K562 (cell line): ENCODE measurements around the gene PRMT3. TPM values are rescaled to one million over a fixed set of nuclear protein-coding genes. Genes with fewer than 3 reads are reported as not detected.
"Not testable (repeated sequence)": the region's sequence is repeated elsewhere in the genome, so short reads cannot be mapped to it uniquely, and the experiment has no call there.

Source experiments
- ATAC-seq: fragments of 200-7000 bp; cut with Tn5 transposase; 3 replicates; pipeline ENCODE4 v1.9.1; 2020; ENCODE audit warnings: moderate library complexity
- BruUV-seq: library from RNA; stranded (reverse); fragments of 400-500 nt; replicated peaks from 2 replicates; lab custom pipeline; 2021; lab: Mats Ljungman, UMichigan
- CTCF ChIA-PET: fragments of 300-600 bp; formaldehyde crosslinking; extraction: SDS; loops from one replicate; lab custom pipeline; 2021; ENCODE audit warnings: low intra/inter-chr PET ratio; lab: Yijun Ruan, JAX
- POLR2A ChIA-PET: fragments of 300-600, 350-650 bp; sonication (Branson Sonifier 250); formaldehyde crosslinking; extraction: SDS; loops from one replicate; lab custom pipeline; 2021; ENCODE audit warnings: antibody characterized with exemption, inconsistent platforms; lab: Yijun Ruan, JAX
- DNase-seq, 4 experiments: peaks; one replicate each; pipeline versions ENCODE4 v3.0.0 to v3.0.0-alpha.2; 2011 to 2018; ENCODE audit warnings: low spot score in 3 of 4, mixed read lengths in 3 of 4; ENCODE audit errors: extremely low read depth in 1 of 4
- FAIRE-seq: peaks from 2 replicates; lab custom pipeline; 2011; peaks lifted over from hg19 to GRCh38; lab: Jason Lieb, UNC
- H2AFZ ChIP-seq: 2 replicates; pipeline ENCODE4 v1.6.0; 2011; ENCODE audit warnings: low read depth, low read length, control low read depth, inconsistent platforms
- H3K27ac ChIP-seq: fragments of 200-600 bp; 3 replicates; pipeline ENCODE4 v1.8.0; 2011; ENCODE audit warnings: low read depth, mild to moderate bottlenecking, control low read depth, inconsistent platforms, low read length, moderate library complexity, mixed read lengths; ENCODE audit errors: extremely low read depth
- H3K27me3 ChIP-seq, 2 experiments: fragments of 300-600 bp in 1 of 2; 2 replicates in 1 of 2; 3 replicates in 1 of 2; pipeline versions ENCODE4 v1.6.0 to v1.8.0; 2011; ENCODE audit warnings: inconsistent platforms in 2 of 2, low read length in 2 of 2, mild to moderate bottlenecking in 1 of 2, mixed read lengths in 1 of 2, moderate library complexity in 1 of 2; ENCODE audit not compliant: control insufficient read depth in 2 of 2, insufficient read depth in 2 of 2
- H3K36me3 ChIP-seq: fragments of 300-600 bp; 3 replicates; pipeline ENCODE4 v1.8.0; 2011; ENCODE audit warnings: mild to moderate bottlenecking, low read length, inconsistent platforms; ENCODE audit not compliant: control insufficient read depth, insufficient read depth
- H3K4me1 ChIP-seq, 2 experiments: fragments of 200-600 bp in 1 of 2; replicated peaks in 1 of 2; 2 replicates in 1 of 2; 3 replicates in 1 of 2; pipeline versions ENCODE4 v1.5.1 to v1.8.0; 2011; ENCODE audit warnings: inconsistent platforms in 2 of 2, low read length in 2 of 2, mild to moderate bottlenecking in 1 of 2, mixed read lengths in 1 of 2, moderate library complexity in 1 of 2; ENCODE audit not compliant: control insufficient read depth in 2 of 2, insufficient read depth in 2 of 2
- H3K4me2 ChIP-seq: 2 replicates; pipeline ENCODE4 v1.6.1; 2011; ENCODE audit warnings: low read length, control low read depth, inconsistent platforms, mixed read lengths; ENCODE audit not compliant: insufficient read depth
- H3K4me3 ChIP-seq: fragments of 200-600 bp; sonication (generic), shearing (Covaris generic); 2 replicates; pipeline ENCODE4 v1.5.1; 2016; ENCODE audit warnings: control low read depth, inconsistent platforms
- H3K79me2 ChIP-seq: fragments of 200-600 bp; 3 replicates; pipeline ENCODE4 v1.8.0; 2011; ENCODE audit warnings: low read length, inconsistent platforms; ENCODE audit not compliant: control insufficient read depth, insufficient read depth
- H3K9ac ChIP-seq, 2 experiments: 2 replicates each; pipeline versions ENCODE4 v1.6.0 to v1.6.1; 2011; ENCODE audit warnings: low read depth in 2 of 2, low read length in 2 of 2, control low read depth in 1 of 2, inconsistent platforms in 1 of 2, mild to moderate bottlenecking in 1 of 2, mixed read lengths in 1 of 2; ENCODE audit not compliant: insufficient read depth in 1 of 2
- H3K9me1 ChIP-seq: one replicate; pipeline ENCODE4 v1.6.0; 2011; ENCODE audit warnings: inconsistent platforms, mild to moderate bottlenecking, low read length, moderate library complexity; ENCODE audit not compliant: control insufficient read depth, insufficient read depth
- H3K9me3 ChIP-seq: replicated peaks from 2 replicates; pipeline ENCODE4 v1.5.1; 2011; ENCODE audit warnings: low read depth, low read length, inconsistent platforms; ENCODE audit not compliant: control insufficient read depth, insufficient read depth
- H4K20me1 ChIP-seq: replicated peaks from 2 replicates; pipeline ENCODE4 v1.6.1; 2011; ENCODE audit warnings: low read length, inconsistent platforms, mixed read lengths; ENCODE audit not compliant: control insufficient read depth, insufficient read depth
- MAFF ChIP-seq: IDR thresholded peaks from 2 replicates; pipeline ENCODE4 v1.6.1; 2012; ENCODE audit warnings: low read length, improper control_type of control experiment
- MYC ChIP-seq, 2 experiments: fragments of 250-450 bp in 1 of 2; sonication (Bioruptor Pico) in 1 of 2; IDR thresholded peaks; 2 replicates each; pipeline versions ENCODE4 v1.5.1 to v1.6.1; 2012 to 2021; ENCODE audit warnings: low read depth in 2 of 2, borderline replicate concordance in 1 of 2, improper control_type of control experiment in 1 of 2, low read length in 1 of 2, mild to moderate bottlenecking in 1 of 2, moderate library complexity in 1 of 2
- NEUROD1 ChIP-seq: fragments of 150-350 bp; IDR thresholded peaks from 2 replicates; pipeline ENCODE4 v1.6.1; 2014; ENCODE audit warnings: borderline replicate concordance, low read length, low read depth; ENCODE audit not compliant: partially characterized antibody
- NFE2L1 ChIP-seq: fragments of 450-650 bp; IDR thresholded peaks from 2 replicates; pipeline ENCODE4 v1.6.1; 2016; ENCODE audit warnings: missing genetic modification characterization, low read depth, mild to moderate bottlenecking, missing compliant biosample characterization, moderate library complexity, borderline replicate concordance
- NR1H2 ChIP-seq: sonication (generic); formaldehyde crosslinking; IDR thresholded peaks from 2 replicates; pipeline ENCODE4 v1.4.0; 2020; ENCODE audit warnings: mild to moderate bottlenecking, missing genetic modification reagents
- TBP ChIP-seq: optimal IDR thresholded peaks from 2 replicates; pipeline ENCODE3; 2011; ENCODE audit warnings: low read depth, low read length, improper control_type of control experiment
- WGBS: fragments of 100-300 bp; shearing (Covaris generic); methylation state at CpG from one replicate; pipeline ENCODE4 v1.1.6; 2016; ENCODE audit warnings: low coverage, mixed read lengths; ENCODE audit not compliant: insufficient coverage; ENCODE audit errors: missing lambda C conversion rate; 5-methylcytosine and 5-hydroxymethylcytosine counted together
- in situ Hi-C: fragments of 300-500 bp; cut with MboI; formaldehyde crosslinking; loops from 4 replicates; pipeline ENCODE4 v1.15.0; 2018; ENCODE audit warnings: inconsistent platforms, mixed read lengths
- intact Hi-C: fragments of 100-400 bp; cut with micrococcal nuclease; formaldehyde crosslinking; loops from 2 replicates; pipeline ENCODE4 v1.14.2; 2022
- polyA plus RNA-seq, 8 experiments: library from polyadenylated mRNA; depleted of rRNA in 4 of 8; stranded (reverse) in 5 of 8; unstranded in 3 of 8; fragments of >200 nt; fragmentation: Nextera tagmentation in 2 of 8; fragmentation: Illumina TruSeq in 1 of 8; extraction: Ambion mirVana in 2 of 8; extraction: Trizol in 1 of 8; gene quantifications; 2 replicates each; pipeline versions ENCODE4 v1.2.1 to v1.2.3, GENCODE V29; 2011 to 2014; ENCODE audit warnings: inconsistent platforms in 1 of 8, missing spikeins in 1 of 8
- total RNA-seq, 7 experiments: library from RNA; depleted of rRNA in 6 of 7; stranded (reverse); fragments of >200 nt in 6 of 7; fragmentation: Illumina TruSeq in 2 of 7; extraction: Trizol in 2 of 7; gene quantifications; 2 replicates each; pipeline versions ENCODE4 v1.2.1 to v1.2.3, GENCODE V29; 2011 to 2021; ENCODE audit warnings: low replicate concordance in 1 of 7
- TF ChIP-seq, protein P1 (sequence below): fragments of 450-650 bp; IDR thresholded peaks from 2 replicates; pipeline ENCODE4 v1.6.1; 2017; ENCODE audit warnings: antibody characterized with exemption, mild to moderate bottlenecking
- TF ChIP-seq, protein P2 (sequence below): fragments of 250-450 bp; sonication (Bioruptor Pico); IDR thresholded peaks from 2 replicates; pipeline ENCODE4 v1.5.0; 2021

The PRMT3 gene
- total and polyA plus RNA-seq, 9 of the 15 experiments (the other 6 are each of a cell fraction or from before 2014, with no cell fraction given), result 24.0 to 62.1 (median 44.7) TPM

GRCh38 chr11:20365465-20365864, 22.1 kb upstream of the PRMT3 start:
- CTCF ChIA-PET, in situ Hi-C loops: not testable (repeated sequence)

DNA sequence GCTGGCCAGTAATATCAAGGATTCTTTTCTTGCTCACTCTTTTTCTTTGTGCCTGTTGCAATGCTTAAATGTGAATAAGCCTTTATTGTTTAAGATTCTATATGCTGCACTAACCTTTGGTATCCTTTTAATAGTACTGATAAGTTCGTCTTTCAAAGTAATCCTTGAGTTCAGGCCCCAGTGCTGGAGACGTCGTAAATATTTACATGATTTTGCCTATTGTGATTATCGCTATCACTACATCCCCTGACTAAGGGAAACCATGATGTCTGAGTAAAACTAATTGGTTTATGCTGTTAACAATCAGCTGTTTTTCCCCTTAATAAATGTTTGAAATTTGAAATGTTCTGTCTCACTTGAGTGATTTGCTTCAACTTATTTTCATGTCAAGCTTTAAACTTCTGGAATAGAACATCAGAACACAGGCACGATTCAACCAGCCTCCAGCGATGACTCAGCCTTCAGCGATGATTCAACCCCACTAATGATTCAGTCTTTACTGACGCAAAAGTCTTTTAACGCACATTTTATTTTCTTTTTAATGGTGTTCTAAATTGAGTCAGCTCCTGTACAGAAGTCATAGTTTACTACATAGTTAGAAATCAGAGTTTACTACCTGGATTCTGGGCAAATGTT, 20.1 kb upstream of the PRMT3 start:
- H3K79me2 ChIP-seq, result peaks cover 33% of the 10 kb centered on the region
- peaks cover 17 to 59% of the 10 kb centered on the region in 2 experiments for H3K4me1 ChIP-seq
- peak; percentile 85 for FAIRE-seq
- TF ChIP-seq MYC (IDR thresholded peaks at IDR 0.05; ENCODE audit: low read depth, low read length) (0 out of 2 replicates have a peak, but pooled peaks have one; percentile 21), MYC (CRISPR knock-in tag; IDR thresholded peaks at IDR 0.05; ENCODE audit: borderline replicate concordance, low read depth) (no peak), NEUROD1 (peak; percentile 56), NFE2L1 (tag) (peak; percentile 25; the same call in 1 of the 2 replicates), MAFF (peak; percentile 81), NR1H2 (no peak)
- TF ChIP-seq, protein P1, sequence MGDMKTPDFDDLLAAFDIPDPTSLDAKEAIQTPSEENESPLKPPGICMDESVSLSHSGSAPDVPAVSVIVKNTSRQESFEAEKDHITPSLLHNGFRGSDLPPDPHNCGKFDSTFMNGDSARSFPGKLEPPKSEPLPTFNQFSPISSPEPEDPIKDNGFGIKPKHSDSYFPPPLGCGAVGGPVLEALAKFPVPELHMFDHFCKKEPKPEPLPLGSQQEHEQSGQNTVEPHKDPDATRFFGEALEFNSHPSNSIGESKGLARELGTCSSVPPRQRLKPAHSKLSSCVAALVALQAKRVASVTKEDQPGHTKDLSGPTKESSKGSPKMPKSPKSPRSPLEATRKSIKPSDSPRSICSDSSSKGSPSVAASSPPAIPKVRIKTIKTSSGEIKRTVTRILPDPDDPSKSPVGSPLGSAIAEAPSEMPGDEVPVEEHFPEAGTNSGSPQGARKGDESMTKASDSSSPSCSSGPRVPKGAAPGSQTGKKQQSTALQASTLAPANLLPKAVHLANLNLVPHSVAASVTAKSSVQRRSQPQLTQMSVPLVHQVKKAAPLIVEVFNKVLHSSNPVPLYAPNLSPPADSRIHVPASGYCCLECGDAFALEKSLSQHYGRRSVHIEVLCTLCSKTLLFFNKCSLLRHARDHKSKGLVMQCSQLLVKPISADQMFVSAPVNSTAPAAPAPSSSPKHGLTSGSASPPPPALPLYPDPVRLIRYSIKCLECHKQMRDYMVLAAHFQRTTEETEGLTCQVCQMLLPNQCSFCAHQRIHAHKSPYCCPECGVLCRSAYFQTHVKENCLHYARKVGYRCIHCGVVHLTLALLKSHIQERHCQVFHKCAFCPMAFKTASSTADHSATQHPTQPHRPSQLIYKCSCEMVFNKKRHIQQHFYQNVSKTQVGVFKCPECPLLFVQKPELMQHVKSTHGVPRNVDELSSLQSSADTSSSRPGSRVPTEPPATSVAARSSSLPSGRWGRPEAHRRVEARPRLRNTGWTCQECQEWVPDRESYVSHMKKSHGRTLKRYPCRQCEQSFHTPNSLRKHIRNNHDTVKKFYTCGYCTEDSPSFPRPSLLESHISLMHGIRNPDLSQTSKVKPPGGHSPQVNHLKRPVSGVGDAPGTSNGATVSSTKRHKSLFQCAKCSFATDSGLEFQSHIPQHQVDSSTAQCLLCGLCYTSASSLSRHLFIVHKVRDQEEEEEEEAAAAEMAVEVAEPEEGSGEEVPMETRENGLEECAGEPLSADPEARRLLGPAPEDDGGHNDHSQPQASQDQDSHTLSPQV, result peak; percentile 92
- TF ChIP-seq, protein P2, sequence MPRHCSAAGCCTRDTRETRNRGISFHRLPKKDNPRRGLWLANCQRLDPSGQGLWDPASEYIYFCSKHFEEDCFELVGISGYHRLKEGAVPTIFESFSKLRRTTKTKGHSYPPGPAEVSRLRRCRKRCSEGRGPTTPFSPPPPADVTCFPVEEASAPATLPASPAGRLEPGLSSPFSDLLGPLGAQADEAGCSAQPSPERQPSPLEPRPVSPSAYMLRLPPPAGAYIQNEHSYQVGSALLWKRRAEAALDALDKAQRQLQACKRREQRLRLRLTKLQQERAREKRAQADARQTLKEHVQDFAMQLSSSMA (CRISPR knock-in tag), result no peak

More at GRCh38 chr11:20365465-20365864, 22.1 kb upstream of the PRMT3 start:
- intact Hi-C loops, result loop anchor here (2.0 kb wide), 1 partner anchor 21 kb away; the partner anchor contains the start of gene PRMT3
- not testable (repeated sequence) for H4K20me1 ChIP-seq, H2AFZ ChIP-seq
- TF ChIP-seq TBP, result peak; percentile 52
- TF ChIP-seq, all 486 proteins: peak for 1; not testable (repeated sequence) for 485
- Histone ChIP-seq H3K27ac (peak overlapping the region; percentile 43; the same call in 2 of the 3 replicates), H3K4me1 (peaks cover 17 to 57% of the 10 kb centered on the region in 2 experiments), H3K4me2 (peak overlapping the region; percentile 83; the same call in 1 of the 2 replicates), H3K36me3 (peaks cover 22% of the 10 kb centered on the region), H3K79me2 (peaks cover 33% of the 10 kb centered on the region)
- not testable (repeated sequence) for H3K4me3 ChIP-seq, DNase-seq, H3K9me3 ChIP-seq, BruUV-seq, H3K27me3 ChIP-seq, FAIRE-seq, H3K9ac ChIP-seq, H3K9me1 ChIP-seq, ATAC-seq
- 69% methylated on average over 4 of the region's 6 CpGs for WGBS
- POLR2A ChIA-PET, result interaction anchor here (0.7 to 2.0 kb wide), 3 partner anchors 14 to 116 kb away, joined by 3 to 5 read pairs (median 3); no protein-coding TSS in a partner anchor

More for the DNA sequence above, 20.1 kb upstream of the PRMT3 start:
- ChIA-PET CTCF (no interaction called here), POLR2A (interaction anchor here (0.6 to 2.0 kb wide), 5 partner anchors 8 to 358 kb away, joined by 3 to 5 read pairs (median 3); no protein-coding TSS in a partner anchor)
- intact Hi-C loops, result no loop called here
- Histone ChIP-seq H3K9me1 (no peaks in the 10 kb centered on the region), H4K20me1 (no peaks in the 10 kb centered on the region), H3K4me2 (peak overlapping the region; percentile 60), H3K4me3 (no peak overlapping the region), H3K27ac (peak overlapping the region; percentile 79), H2AFZ (peak overlapping the region; percentile 71), H3K9ac (peak overlapping the region; percentile 38 to 67; a peak in 3 of 4 replicates), H3K27me3 (no peaks in the 10 kb centered on the region), H3K9me3 (no peaks in the 10 kb centered on the region), H3K36me3 (peaks cover 29% of the 10 kb centered on the region)
- BruUV-seq, result no TSS peak
- 3% methylated on average over 9 of the region's 9 CpGs for WGBS
- ATAC-seq (peak; percentile 42), DNase-seq (peak; percentile 65 to 80 (median 74))
- in situ Hi-C loops, result no loop called here
